NCI-H1930 (cell line): ENCODE data around the gene TLK1.
"Not testable (repeated sequence)": the region's sequence is repeated elsewhere in the genome, so short reads cannot be mapped to it uniquely, and the experiment has no call there.

Experiments used
- DNase-seq, 2 experiments: peaks; one replicate each; lab custom pipeline; 2025; lab: John Stamatoyannopoulos, UW

TLK1 gene

GRCh38 chr2:171081649-171082111 is 79.0 kb downstream of the TLK1 start:
- no peak for DNase-seq

DNA sequence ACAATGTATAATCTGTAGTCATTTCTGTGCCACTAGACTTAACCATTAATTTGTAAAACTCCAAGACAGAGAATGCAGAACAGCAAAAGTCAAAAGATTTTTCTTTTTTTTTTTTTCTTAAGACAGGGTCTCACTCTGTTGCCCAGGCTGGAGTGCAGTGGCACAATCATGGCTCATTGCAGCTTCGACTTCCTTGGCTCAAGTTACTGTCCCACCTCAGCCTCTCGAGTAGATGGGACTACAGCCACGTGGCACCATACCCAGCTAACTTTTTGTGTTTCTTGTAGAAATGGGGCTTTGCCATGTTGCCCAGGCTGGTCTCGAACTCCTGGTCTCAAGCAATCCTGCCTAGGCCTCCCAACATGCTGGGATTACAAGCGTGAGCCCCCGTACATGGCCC is 80.1 kb downstream of the TLK1 start:
- no peak for DNase-seq

GRCh38 chr2:171076422-171076821 is 84.3 kb downstream of the TLK1 start:
- DNase-seq, result not testable (repeated sequence)

DNA sequence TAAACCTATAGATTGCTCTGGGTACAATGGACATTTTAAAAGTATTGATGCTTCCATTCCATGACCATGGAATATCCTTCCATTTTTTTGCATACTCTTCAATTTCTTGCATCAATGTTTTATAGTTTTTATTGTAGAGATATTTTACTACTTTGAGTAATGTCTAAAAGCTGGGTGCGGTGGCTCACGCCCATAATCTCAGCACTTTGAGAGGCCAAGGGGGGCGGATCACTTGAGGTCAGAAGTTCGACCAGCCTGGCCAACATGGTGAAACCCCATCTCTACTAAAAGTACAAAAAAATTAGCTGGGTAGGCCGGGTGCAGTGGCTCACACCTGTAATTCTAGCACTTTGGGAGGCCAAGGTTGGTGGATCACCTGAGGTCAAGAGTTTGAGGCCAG is 88.5 kb downstream of the TLK1 start:
- DNase-seq, result no peak

DNA sequence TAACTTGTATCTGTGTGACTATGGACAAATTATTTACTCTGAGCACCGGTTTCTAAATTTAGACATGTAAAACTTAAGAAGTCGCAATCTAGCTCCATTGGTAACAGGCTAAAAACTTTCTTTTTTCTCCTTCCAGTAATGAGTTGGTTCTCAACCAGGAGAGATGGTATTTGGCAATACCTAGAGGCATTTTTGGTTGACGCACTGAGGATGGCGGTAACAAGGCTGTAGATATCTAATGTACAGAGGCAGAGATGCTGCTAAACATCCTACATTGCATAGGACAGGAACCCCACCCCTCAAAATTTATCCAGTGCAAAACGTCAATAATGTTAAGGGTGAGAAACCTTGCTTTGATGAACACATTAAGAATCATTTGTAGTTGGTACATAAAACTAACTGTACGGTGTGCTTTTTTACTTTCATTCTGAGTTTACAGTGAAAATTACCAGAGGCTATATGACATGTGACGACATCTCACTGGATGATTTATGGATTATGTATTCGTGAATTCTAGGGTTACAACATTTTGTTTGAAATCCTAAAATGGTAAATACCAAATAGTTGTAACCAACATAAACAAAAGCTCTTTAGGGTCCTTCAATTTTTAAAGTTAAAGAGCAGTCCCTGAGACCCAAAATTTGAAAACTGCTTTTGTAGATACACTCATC is 91.3 kb downstream of the TLK1 start:
- DNase-seq, result no peak

DNA sequence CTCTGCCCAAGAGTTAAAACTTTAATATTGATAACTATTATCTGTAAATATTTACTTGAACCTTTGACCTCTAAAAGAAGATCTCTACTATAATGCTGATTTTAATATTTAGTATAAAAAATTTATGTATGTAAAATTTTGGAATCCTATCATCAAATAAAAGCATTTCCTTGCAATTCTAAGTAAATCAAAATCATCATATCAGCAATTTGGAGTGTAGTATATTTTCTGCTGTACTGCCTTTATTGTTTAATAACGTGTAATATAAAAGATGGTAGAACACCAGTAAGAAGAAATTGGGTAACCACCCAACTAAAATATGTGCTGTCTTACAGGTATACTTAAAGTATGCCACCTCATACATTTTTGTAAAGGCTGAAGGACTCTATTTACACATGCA is 94.6 kb downstream of the TLK1 start:
- DNase-seq, result no peak

- no peak for DNase-seq
Observed at GRCh38 chr2:171057575-171057974, 103.1 kb downstream of the TLK1 start.

- DNase-seq, result no peak
Observed at GRCh38 chr2:171056307-171056706, 104.4 kb downstream of the TLK1 start.

DNA sequence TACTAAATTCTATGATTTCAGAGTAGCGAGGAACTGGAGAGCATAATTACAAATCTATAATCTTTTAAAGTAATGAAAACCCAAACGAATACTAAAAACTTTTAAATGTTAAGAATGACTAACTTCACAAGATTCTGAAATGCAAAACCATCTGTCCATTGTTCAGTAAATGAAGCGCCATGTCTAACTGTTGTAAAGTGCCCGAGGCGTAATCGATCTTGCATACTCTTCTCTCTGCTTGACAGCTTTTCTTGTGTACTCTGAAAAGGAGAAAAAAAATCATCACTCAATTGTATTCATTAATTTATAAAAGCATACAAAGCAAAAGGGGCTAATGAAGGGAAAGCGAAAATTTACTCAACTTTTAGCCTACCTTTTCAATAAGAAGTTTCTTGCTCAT is 111.0 kb downstream of the TLK1 start:
- no peak for DNase-seq

GRCh38 chr2:171046048-171046560 is 114.6 kb downstream of the TLK1 start:
- DNase-seq, result no peak

- no peak for DNase-seq
Observed at GRCh38 chr2:171044416-171044815, 116.3 kb downstream of the TLK1 start.

DNA sequence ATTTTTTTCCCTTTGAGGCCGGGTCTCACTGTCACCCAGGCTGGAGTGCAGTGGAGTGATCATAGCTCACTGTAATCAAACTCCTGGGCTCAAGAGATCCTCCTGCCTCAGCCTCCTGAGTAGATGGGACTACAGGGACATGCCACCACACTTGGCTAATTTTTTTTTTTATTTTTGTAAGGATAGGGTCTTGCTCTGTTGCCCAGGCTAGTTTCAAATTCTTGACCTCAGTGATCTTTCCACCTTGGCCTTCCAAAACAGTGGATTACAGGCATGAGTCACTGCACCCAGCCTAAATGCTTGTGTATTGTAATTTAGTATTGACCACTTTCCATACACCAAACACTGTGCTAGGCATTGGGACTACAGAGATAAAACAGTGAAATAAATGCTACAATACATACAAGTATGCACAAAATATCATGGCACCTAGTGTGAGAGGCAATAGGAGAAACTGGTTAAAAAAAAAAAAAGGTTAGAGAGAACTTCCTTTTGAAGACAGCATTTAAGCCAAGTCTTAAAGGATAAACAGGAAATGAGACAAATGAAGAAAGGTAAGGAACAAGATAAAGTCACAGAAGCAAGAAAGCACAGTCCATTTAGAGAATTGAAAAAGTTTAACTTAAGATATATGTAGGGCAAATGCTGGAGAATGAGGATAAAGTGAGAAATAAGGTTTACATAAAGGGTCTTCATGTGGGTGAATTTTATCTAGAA is 118.3 kb downstream of the TLK1 start:
- DNase-seq, result no peak

DNA sequence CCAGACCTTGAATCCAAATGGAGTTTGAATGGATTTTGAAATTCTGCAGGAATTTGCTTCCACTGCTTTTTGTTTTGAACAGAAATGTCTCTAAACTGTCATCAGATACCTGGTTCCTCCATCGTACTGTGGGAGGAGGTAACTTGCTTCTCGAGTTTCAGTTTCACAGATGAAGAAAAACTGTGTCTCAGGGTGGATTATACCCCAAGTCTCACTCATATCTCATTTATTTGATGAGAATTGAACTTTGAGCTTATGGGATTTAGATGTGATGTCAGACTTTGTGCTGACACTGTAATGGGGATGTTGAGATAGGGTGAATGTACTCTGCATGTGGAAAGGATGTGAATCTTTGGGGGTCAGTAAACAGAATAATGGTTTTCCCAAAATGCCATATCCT is 124.2 kb downstream of the TLK1 start:
- no peak for DNase-seq

DNA sequence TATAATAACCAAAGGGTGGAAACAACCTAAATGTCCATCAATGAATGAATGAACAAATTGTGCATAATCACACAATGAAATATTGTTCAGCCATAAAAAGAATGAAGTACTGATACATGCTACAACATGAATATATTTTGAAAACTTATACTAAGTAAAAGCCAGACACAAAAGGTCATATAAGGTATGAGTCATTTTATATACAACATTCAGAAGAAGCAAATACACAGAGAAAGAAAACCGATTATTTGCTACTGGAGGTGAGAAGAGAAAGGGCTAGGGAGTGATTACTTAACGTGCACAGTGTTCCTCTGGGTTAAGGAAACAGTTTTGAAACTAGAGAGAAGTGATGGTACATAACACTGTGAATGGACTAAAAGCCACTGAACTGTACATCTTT is 126.4 kb downstream of the TLK1 start:
- DNase-seq, result peak in 1 of 2 experiments; percentile 31

GRCh38 chr2:171025214-171025613 is 135.5 kb downstream of the TLK1 start:
- no peak for DNase-seq

- no peak for DNase-seq
Observed at GRCh38 chr2:171018522-171018921, 142.2 kb downstream of the TLK1 start.

- no peak for DNase-seq
Observed at GRCh38 chr2:171016125-171016524, 144.6 kb downstream of the TLK1 start.

GRCh38 chr2:171013851-171014250 is 146.8 kb downstream of the TLK1 start:
- no peak for DNase-seq

DNA sequence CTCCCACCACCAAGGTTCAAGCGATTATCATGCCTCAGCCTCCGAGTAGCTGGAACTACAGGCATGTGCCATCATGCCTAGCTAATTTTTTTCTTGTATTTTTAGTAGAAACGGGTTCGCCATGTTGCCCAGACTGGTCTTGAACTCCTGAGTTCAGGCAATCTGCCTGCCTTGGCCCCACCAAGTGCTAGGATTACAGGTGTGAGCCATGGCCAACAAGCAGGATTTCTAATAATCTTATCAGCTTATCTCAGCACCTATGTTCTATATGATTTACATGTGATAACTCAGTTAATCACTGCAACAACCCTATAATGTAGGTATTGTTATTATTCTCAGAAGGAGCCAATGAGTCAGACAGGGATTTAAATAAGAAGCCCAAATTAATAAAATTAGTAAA is 151.3 kb downstream of the TLK1 start:
- no peak for DNase-seq

GRCh38 chr2:171008550-171009205 is 152.0 kb downstream of the TLK1 start:
- DNase-seq, result no peak

DNA sequence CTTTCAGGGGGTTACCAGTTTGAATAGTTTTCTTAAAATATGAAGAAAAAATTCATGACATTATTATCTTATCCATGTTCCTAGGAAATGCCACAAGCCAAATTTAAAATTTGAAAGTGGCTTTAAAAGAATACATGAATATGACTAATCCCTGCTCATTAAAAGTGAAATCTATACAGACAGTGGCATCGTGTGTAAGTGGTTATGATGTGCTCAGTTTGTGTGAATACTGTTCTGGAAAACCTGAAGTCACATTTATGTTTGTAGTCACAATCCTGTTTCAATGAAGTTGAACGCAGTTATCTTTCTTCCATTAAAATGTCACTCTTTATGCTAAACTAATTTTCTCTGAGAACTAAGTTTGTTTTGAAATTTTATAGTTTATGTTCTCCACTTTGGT is 155.9 kb downstream of the TLK1 start:
- no peak for DNase-seq

DNA sequence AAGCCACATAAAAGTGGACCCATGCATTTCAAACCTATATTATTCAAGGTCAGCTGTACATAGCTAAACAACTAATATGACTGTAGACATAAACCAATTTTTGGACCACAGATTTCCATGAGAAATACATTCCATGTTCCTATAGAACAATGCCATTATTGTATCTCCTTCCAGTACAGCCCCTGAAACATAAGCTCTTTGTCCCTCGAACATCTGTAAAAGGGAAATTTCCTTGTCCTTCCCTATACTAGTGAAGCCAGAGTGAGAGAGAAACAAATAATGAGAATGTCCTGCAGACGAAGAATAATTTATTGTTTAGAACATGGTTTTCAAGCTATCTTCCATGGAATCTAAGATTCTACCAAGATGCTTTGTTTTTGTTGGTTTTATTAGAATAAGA is 156.3 kb downstream of the TLK1 start:
- no peak for DNase-seq

DNA sequence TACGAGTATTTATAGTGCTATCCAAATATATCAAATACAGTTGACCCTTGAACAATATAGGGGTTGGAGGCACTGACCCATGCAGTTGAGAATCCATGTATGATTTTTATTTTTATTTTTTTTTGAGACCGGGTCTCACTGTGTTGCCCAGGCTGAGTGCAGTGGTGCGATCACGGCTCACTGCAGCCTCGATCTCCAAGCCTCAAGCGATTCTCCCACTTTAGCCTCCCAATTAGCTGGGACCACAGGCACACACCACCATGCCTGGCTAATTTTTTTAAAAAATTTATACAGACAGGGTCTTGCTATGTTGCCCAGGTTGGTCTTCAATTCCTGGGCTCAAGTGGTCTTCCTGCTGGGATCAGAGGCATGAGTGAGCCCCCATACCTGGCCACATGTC is 161.0 kb downstream of the TLK1 start:
- DNase-seq, result no peak
